Motor neuron (in vitro differentiated cells): ENCODE results near the gene ADGRA1. TPM values are rescaled to one million over a fixed set of nuclear protein-coding genes. Genes with fewer than 3 reads are reported as not detected.

Experiments
- ATAC-seq, 8 experiments: fragments of 200-7000 bp; cut with Tn5 transposase; replicated peaks in 6 of 8; 2 replicates each; pipeline ENCODE4 v1.8.0; 2021; ENCODE audit warnings: mild to moderate bottlenecking in 8 of 8, moderate library complexity in 8 of 8
- H3K27ac ChIP-seq, 2 donors: fragments of 250-450 bp; sonication (Bioruptor Pico); 2 replicates each; pipeline ENCODE4 v1.9.0; 2021; ENCODE audit warnings: antibody characterized with exemption in 2 of 2, mild to moderate bottlenecking in 2 of 2, moderate library complexity in 1 of 2
- H3K4me1 ChIP-seq, 2 donors: fragments of 250-450 bp; sonication (Bioruptor Pico); replicated peaks in 1 of 2; 2 replicates each; pipeline ENCODE4 v1.6.1; 2021; ENCODE audit warnings: antibody characterized with exemption in 2 of 2, mild to moderate bottlenecking in 2 of 2, moderate library complexity in 1 of 2
- H3K4me3 ChIP-seq, 5 donors: fragments of 250-450 bp; sonication (Bioruptor Pico); 2 replicates each; pipeline ENCODE4 v1.9.0; 2021; ENCODE audit warnings: antibody characterized with exemption in 5 of 5, mild to moderate bottlenecking in 5 of 5, moderate library complexity in 4 of 5
- WGBS, 10 experiments: fragments of 450-650 bp; shearing (Covaris generic); methylation state at CpG; one replicate each; pipeline ENCODE4 v1.0.0; 2022; 5-methylcytosine and 5-hydroxymethylcytosine counted together
- in situ Hi-C, 9 experiments: fragments of 400-800 bp; cut with MboI; loops; one replicate each; pipeline ENCODE4 v1.15.0; 2021; ENCODE audit warnings: low sequenced_read_pairs in 9 of 9, low pct_unique_long_range_greater_than_20kb in 2 of 9; ENCODE audit not compliant: unreplicated experiment in 9 of 9
- total RNA-seq, 8 experiments: library from RNA; unstranded; fragments of 300-600 nt; gene quantifications; 2 replicates each; pipeline versions ENCODE4 v1.2.3 to v1.2.4, GENCODE V29; 2022

ADGRA1 gene
- total RNA-seq, 8 experiments from 2014 or later: 0.09 to 6.3 (median 1.9) TPM

GRCh38 chr10:133158437-133158755 is 70.7 kb downstream of the ADGRA1 start:
- in situ Hi-C loops: no loop called here
- 10 to 100% (median 73%) methylated on average over 1 to 6 of the region's 12 CpGs; no CpG with 5 or more reads in 6 of the 10 experiments for WGBS, 10 experiments
- Histone ChIP-seq H3K27ac (no peak overlapping the region), H3K4me1 (peaks cover 17 to 31% of the 10 kb centered on the region in 2 donors), H3K4me3 (no peak overlapping the region)
- no peak for ATAC-seq

- Histone ChIP-seq H3K4me3 (peak overlapping the region in 2 of 5 donors; percentile 61 to 87), H3K27ac (peak overlapping the region in 1 of 2 donors; percentile 83), H3K4me1 (peaks cover 17 to 31% of the 10 kb centered on the region in 2 donors)
- ATAC-seq: peak; percentile 4 to 74 (median 64)
- in situ Hi-C loops: no loop called here
- 0 to 90% (median 26%) methylated on average over 1 to 5 of the region's 23 CpGs; no CpG with 5 or more reads in 7 of the 10 experiments for WGBS, 10 experiments
Observed at GRCh38 chr10:133158756-133159610, 71.3 kb downstream of the ADGRA1 start.

GRCh38 chr10:133159611-133159949 is 71.9 kb downstream of the ADGRA1 start:
- ATAC-seq: peak in 2 of 8 experiments; percentile 32 to 42
- Histone ChIP-seq H3K4me3 (peak overlapping the region; percentile 48 to 87 (median 61)), H3K4me1 (peaks cover 17 to 31% of the 10 kb centered on the region in 2 donors), H3K27ac (peak overlapping the region in 1 of 2 donors; percentile 83)
- WGBS, 10 experiments: 0% methylated on average over 1 of the region's 18 CpGs; no CpG with 5 or more reads in 9 of the 10 experiments
- in situ Hi-C loops: no loop called here

- in situ Hi-C loops: no loop called here
- Histone ChIP-seq H3K4me3 (peak within 1 kb of the TSS; percentile 48 to 87 (median 61)), H3K27ac (peak within 1 kb of the TSS in 1 of 2 donors; percentile 83), H3K4me1 (peaks cover 17 to 31% of the 10 kb centered on the region in 2 donors)
- ATAC-seq: peak; percentile 66 to 95 (median 72)
- WGBS, 10 experiments: no CpG with 5 or more reads among the region's 108 CpGs
Observed at GRCh38 chr10:133159950-133160825, 72.5 kb downstream of the ADGRA1 start, which contains the start of gene KNDC1. TSS of gene KNDC1 (plus strand) at chr10:133160219. CDS start at chr10:133160468, 249 bp downstream.

- in situ Hi-C loops: no loop called here
- H3K27ac ChIP-seq: peak overlapping the region in 1 of 2 donors; percentile 83
- ATAC-seq: peak in 5 of 8 experiments; percentile 1 to 10 (median 2)
- peak overlapping the region; percentile 48 to 87 (median 61) for H3K4me3 ChIP-seq
- 3 to 20% methylated on average over 2 to 7 of the region's 29 CpGs; no CpG with 5 or more reads in 8 of the 10 experiments for WGBS, 10 experiments
- peaks cover 17 to 31% of the 10 kb centered on the region in 2 donors for H3K4me1 ChIP-seq
Observed at GRCh38 chr10:133160826-133161471, 73.2 kb downstream of the ADGRA1 start.

- in situ Hi-C loops: no loop called here
- Histone ChIP-seq H3K27ac (peak overlapping the region in 1 of 2 donors; percentile 83), H3K4me1 (peaks cover 17 to 31% of the 10 kb centered on the region in 2 donors), H3K4me3 (peak overlapping the region; percentile 48 to 87 (median 61))
- ATAC-seq: peak in 6 of 8 experiments; percentile 1 to 30 (median 6)
- WGBS, 10 experiments: 10 to 80% methylated on average over 1 to 2 of the region's 33 CpGs; no CpG with 5 or more reads in 8 of the 10 experiments
Observed at GRCh38 chr10:133161486-133162109, 73.9 kb downstream of the ADGRA1 start.

GRCh38 chr10:133162178-133162909 is 74.6 kb downstream of the ADGRA1 start:
- in situ Hi-C loops: no loop called here
- Histone ChIP-seq H3K4me1 (peaks cover 17 to 31% of the 10 kb centered on the region in 2 donors), H3K4me3 (peak overlapping the region in 2 of 5 donors; percentile 65 to 87), H3K27ac (peak overlapping the region in 1 of 2 donors; percentile 83)
- no peak for ATAC-seq
- WGBS, 10 experiments: 90 to 100% (median 93%) methylated on average over 2 to 12 of the region's 22 CpGs; no CpG with 5 or more reads in 4 of the 10 experiments

- no peak overlapping the region for H3K27ac ChIP-seq
- WGBS, 10 experiments: 80 to 95% (median 84%) methylated on average over 1 to 7 of the region's 21 CpGs; no CpG with 5 or more reads in 4 of the 10 experiments
- peaks cover 17 to 26% of the 10 kb centered on the region in 2 donors for H3K4me1 ChIP-seq
- no peak overlapping the region for H3K4me3 ChIP-seq
- ATAC-seq: no peak
- in situ Hi-C loops: no loop called here
Observed at GRCh38 chr10:133162910-133163856, 75.5 kb downstream of the ADGRA1 start.

GRCh38 chr10:133163889-133164815 is 76.4 kb downstream of the ADGRA1 start:
- 70 to 90% (median 80%) methylated on average over 1 to 10 of the region's 31 CpGs; no CpG with 5 or more reads in 4 of the 10 experiments for WGBS, 10 experiments
- no peak for ATAC-seq
- no peak overlapping the region for H3K27ac ChIP-seq
- peaks cover 12 to 16% of the 10 kb centered on the region in 2 donors for H3K4me1 ChIP-seq
- no peak overlapping the region for H3K4me3 ChIP-seq
- in situ Hi-C loops: no loop called here
